NCI-H2227 treated with DMSO at 0.1 percent for 48 hours (cell line): ENCODE measurements around the gene ZNF268.
A peak's percentile ranks its signal among the peaks of the same experiment; 100 is the strongest.

ENCODE experiments used
- DNase-seq: peaks from one replicate; lab custom pipeline; 2025; lab: John Stamatoyannopoulos, UW

The ZNF268 gene

GRCh38 chr12:133181238-133181959 is at the start of gene ZNF268:
Gene ZNF268, plus strand, starts transcription at chr12:133181495. Its CDS starts 503 bp downstream, at chr12:133181998.
- peak; percentile 89 for DNase-seq

GRCh38 chr12:133135747-133136146 is 45.5 kb upstream of the ZNF268 start:
- DNase-seq: no peak

DNA sequence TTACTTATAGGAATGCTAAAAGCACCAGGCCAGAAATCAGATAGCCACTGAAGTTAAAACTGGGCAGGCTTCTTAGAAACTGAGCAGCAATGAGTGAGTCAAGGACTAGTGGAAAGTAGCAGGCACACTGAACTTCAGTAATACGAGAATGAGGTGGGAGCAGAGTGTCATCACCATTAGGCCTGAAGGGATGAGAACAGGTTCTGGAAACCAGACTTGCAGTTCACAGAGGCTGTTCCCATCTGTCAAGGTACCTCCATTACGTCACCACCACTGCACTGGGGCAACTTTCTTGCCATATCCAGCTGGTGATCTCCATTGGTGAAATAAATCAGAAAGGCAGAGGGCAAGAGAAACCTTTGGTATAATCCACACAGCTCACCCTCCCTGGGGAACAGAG is 35.3 kb upstream of the ZNF268 start:
- DNase-seq: no peak

DNA sequence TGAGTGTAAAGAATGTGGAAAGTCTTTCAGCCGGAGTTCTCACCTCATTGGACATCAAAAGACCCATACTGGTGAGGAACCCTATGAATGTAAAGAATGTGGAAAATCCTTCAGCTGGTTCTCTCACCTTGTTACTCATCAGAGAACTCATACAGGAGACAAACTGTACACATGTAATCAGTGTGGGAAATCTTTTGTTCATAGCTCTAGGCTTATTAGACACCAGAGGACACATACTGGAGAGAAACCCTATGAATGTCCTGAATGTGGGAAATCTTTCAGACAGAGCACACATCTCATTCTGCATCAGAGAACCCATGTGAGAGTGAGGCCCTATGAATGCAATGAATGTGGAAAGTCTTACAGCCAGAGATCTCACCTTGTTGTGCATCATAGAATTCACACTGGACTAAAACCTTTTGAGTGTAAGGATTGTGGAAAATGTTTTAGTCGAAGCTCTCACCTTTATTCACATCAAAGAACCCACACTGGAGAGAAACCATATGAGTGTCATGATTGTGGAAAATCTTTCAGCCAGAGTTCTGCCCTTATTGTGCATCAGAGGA is 25.1 kb upstream of the ZNF268 start:
- DNase-seq: no peak

DNA sequence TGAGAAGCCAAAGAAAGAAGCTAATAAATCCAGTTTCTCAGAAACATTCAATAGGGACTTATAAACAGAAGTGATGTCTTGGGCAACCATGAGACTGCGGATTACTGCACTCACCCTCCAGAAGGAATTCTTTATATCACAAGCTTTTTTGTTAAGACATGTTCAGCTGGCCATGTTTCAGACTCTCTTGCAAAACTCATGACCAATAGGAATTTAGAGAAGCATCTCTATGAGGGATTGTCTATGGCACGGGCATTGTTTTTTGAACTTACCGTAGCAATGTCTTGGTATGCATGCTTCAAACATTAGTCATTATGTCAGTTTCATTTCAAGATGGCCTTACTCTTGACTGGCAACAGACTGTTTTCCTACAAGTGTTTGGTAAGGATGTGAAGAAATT is 15.5 kb upstream of the ZNF268 start:
- no peak for DNase-seq

- DNase-seq: no peak
These were observed 8.8 kb upstream of the ZNF268 start for GRCh38 chr12:133172491-133172890.

GRCh38 chr12:133174901-133175300 is 6.4 kb upstream of the ZNF268 start:
- no peak for DNase-seq

GRCh38 chr12:133180669-133181068 is 626 bp upstream of the ZNF268 start:
- no peak for DNase-seq

GRCh38 chr12:133190176-133190575 is 8.9 kb downstream of the ZNF268 start:
- no peak for DNase-seq

GRCh38 chr12:133192847-133193246 is 11.6 kb downstream of the ZNF268 start:
- no peak for DNase-seq

- DNase-seq: no peak
These were observed 20.6 kb downstream of the ZNF268 start for GRCh38 chr12:133201888-133202287.

GRCh38 chr12:133202493-133203343 is 21.4 kb downstream of the ZNF268 start:
- no peak for DNase-seq

GRCh38 chr12:133203344-133204263 is 22.3 kb downstream of the ZNF268 start:
- no peak for DNase-seq

GRCh38 chr12:133204264-133204603 is 22.9 kb downstream of the ZNF268 start:
- DNase-seq: no peak

- DNase-seq: no peak
These were observed 25.1 kb downstream of the ZNF268 start for GRCh38 chr12:133206390-133206789.

DNA sequence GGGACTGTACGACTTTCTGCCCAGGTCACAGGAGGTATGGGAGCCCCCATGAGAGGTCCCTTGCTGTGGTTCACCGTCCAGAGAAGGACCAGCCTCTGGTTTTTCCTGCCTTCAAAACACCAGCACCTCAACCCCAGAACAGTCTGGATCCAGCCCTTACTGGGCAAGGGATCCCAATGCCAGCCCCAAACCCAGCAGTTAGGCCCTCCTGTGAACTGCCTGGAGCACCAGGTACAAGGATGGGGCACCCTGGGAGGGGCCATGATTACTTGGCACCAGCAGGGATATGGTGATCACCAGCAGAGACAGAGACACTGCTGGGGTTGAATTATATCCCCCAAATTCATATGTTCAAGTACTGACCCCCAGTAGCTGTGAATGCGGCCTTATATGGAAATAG is 34.4 kb downstream of the ZNF268 start:
- no peak for DNase-seq

DNA sequence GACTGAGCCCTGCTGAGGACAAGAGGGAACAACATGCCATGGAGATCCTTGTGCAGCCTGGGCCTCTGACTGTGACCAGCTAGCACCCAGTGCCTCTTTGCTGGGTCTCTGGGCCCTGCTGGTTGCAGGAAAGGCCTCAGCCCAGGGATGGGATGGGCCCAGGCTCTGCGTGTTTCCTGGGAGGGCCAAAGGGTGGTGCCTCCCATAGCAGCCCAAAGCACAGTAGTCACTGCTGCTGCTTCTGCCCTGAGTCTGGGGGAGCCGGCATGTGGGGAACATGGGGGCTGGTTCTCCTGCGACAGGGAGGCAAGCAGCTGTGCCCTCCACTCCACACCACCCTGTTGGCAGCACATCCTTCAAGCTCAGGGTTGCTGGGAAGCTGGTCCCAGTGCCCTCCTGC is 35.9 kb downstream of the ZNF268 start:
- DNase-seq: no peak

DNA sequence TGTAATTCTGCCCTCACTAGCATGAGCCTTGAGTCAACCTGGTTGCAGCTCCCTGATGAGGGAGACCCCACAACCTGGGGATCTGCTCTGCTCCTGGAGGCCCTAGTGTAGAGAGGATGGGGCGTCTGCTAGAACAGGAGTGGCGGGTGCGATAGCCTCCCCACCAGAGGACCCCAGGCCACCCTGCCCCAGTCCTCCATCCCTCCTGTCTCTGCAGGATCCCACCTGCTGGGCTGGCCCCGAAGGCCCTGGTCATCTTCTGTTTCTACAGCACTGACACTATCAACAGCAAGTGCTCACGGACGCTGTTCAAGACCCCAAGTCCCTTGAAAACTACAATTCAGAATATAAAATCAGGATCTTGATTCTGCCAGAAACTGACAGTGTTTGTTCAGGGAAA is 39.2 kb downstream of the ZNF268 start:
- no peak for DNase-seq

DNA sequence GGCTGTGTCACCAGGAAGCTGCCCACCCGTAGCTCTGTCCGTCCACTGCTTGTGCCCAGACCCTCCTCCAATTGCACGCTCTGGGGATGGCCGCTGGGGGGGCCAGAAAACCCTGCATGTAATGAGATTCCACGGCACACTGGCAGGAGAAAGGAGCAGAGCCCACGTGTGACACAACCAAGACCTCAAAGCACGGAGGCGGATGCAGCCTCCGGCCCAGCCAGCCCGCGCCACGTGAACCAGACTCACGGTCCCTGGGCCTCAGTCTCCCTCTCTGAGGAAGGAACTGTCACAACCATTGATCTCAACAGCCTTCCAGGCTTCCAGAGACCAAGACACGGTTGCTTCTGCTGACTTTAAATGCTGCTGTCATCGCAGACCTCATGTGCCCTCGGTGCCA is 39.9 kb downstream of the ZNF268 start:
- DNase-seq: no peak

- DNase-seq: no peak
These were observed 40.9 kb downstream of the ZNF268 start for GRCh38 chr12:133222211-133222610.

GRCh38 chr12:133225527-133225926 is 44.2 kb downstream of the ZNF268 start:
- DNase-seq: no peak

DNA sequence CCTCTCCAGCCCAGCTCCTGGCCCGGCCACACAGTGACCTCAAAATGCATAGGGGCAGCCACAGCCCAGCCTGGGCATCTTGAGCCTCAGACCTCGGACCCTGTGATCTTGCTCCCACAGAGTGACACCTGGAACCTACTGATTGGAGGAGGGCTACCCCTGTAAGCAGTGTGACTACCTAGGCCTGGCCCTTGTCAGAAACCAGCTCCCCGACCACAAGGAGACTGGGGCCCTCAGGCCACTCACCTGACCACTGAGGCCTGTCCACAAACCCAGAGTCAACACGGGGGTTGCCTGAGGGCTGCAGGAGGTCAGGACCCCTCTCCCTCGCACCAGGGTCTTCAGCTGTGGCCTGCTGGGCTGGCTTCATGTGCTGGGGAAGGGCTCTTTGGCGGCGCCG is 45.4 kb downstream of the ZNF268 start:
- DNase-seq: no peak
